ENCODE results near the gene PPIB.
A peak's percentile ranks its signal among the peaks of the same experiment; 100 is the strongest.

PPIB gene

DNA sequence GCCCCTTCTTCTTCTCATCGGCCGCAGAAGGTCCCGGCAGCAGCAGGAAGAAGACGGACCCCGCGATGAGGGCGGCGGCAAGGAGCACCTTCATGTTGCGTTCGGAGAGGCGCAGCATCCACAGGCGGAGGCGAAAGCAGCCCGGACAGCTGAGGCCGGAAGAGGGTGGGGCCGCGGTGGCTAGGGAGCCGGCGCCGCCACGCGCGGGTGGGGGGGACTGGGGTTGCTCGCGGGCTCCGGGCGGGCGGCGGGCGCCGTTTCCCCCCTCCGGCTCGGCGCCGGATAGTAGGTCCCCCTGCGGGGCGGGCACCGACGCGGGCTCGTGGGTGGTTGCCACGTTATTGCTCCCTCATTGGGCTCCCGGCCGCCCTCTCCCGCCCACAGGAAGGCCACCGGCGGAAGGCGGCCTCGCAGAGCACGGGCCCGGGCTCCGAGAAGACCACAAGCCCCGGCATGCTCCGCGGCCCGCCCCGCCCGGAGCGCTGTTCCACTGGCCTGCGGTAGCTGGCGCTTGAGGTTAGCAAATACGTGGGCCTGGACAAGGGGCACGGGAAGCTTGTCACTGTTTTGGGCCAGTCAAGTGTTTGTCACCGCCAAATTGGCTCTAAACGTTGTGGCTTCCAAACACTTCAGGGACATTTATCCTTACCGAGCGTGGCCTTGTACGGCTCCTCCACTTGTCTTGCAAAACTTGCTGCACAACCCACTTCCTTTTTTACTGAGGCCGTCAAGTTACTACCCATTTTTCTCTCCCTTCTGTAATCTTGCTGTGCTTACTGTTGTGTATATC, at the start of gene PPIB:
TSS of gene PPIB (minus strand) at position 154 of the 790 bp plus-strand sequence. CDS start at position 118, 36 bp downstream.
- peak; percentile 79 for DNase-seq

DNA sequence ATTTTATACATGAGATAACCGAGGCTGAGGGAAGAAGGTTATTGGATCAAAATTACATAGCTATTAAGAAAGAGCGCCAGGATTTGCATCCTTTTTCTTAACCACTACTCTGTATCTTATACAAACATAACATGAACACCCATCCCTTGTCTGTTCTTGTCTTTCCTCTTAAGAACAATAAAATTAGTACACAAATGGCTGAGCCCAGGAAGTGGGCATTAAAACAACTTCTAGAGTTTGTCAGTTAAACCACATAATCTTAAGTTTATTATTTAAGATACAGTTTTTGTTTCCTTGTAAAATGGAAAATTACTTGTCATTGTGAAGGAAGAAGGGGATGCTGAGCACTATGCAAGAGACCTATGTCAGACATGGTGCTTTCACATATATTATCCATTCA, 48.9 kb upstream of the PPIB start:
- no peak for DNase-seq

DNA sequence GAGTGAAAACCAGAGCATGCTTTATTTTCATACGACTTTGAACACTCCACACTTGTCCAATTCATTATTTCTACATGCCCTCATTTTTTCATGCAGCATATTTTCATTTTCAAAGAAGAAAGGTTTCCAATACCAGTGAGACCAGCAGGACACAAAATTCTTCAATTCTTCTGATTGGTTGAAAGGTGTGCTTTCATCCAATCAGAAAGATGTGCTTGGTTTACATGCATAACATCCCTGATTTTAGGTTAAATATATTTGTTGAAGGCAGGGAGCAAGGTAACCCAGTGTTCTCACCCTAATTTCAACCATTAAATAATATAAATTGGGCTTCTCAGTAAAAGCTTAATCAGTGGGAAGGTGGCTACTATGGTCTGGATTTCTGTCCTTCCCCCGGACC, 47.5 kb upstream of the PPIB start:
- DNase-seq = no peak

DNA sequence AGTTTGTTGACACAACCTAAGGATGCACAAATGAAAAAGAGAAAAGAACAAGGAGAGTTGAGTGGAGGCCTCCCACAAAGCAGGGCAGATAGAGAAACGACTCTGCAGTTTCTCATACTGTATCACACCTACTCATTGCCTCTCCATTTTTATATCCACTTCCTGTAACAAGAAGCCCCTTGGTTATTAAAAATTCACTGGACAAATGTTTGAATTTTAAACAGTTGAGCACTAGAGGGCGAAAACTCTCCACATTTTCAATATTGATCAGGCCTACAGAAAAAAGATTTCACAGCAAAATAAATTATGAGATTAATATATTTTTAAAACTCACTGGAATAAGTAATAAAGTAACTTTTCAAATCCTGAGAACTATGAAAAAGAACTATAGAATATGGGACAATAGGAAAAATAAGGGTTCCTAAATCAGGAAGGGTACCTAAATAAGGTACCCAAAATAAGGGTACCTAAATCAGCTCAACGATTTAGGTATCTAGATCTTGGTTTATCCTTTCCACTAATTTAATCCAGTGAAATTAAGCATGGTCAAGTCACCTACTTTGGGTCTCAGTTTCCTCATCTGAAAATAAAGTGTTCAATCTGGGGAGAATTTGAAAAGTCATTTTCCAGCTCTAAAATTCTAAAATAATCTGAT, 47.0 kb upstream of the PPIB start:
- DNase-seq = peak; percentile 0

GRCh38 chr15:64205202-64205601, 42.4 kb upstream of the PPIB start:
- no peak for DNase-seq

DNA sequence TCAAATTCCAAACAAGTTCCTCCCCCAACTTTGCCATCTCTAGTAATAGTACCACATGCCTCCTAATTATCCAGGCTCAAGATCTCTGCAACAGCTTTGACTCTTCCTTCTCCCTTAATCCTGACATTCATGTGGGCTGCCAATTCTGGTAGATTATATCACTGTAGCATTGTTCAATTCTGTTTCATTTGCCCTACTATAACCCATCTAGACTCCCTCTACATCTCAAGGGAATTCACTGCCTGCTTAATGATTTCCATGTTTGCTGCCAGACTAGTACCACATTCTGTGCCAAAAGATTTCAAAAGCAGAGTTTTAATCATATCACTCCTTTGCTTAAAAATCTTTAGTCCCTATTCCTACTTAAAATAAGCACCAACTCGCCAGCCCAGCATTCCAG, 34.6 kb upstream of the PPIB start:
- no peak for DNase-seq

DNA sequence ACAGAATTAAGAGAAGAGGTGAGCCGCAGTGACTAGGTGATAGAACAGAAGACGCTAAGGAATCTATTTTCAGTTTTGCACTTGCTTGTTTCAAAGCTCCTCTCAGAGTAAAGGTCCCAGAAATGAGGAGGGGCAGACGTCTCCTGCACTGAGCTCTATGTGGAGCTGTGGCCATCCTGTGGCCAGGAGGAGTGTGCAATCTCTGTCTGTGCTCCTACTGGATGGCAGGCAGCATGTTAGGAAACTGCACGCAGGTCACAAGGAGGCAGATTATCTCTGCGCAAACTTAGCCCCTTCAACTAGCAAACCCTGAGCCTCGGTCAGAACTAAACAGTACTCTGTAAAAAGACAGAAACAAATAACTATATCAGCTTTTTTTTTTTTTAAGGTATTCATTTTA, 31.1 kb upstream of the PPIB start:
- DNase-seq = no peak

DNA sequence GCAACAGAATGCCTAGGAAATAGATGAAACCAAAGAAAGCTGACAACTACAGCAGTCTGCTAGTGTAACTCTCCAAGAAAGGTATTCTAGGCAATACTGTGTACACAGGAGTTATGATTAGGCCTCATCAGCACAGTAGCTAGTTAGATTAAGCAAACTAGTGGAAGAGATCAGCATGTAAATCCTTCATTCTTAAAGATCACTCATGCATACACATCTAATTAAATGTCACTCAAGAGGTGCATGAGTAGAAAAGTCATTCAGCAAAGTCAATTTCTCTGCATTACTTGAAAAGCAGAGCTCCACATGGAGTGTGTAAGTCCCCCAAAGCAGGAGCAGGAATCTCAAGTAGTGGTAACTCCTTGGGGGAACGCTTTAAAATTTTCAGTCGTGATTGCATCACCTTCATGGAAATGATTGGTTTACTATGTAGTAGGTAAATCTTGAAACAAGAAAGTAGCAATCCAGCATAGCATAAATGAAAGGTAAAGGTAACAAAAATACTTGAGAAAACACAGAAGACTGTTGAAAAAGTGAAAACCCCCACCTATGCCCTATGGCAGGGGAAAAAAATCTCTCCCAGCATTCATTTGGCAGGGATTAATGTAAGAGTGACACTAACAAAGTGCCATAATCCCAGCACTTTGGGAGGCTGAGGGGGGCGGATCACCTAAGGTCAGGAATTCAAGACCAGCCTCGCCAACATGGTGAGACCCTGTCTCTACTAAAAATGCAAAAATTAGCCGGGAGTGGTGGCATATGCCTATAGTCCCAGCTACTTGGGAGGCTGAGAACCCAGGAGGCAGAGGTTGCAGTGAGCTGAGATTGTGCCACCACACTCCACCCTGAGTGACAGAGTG, 29.4 kb upstream of the PPIB start:
- peak; percentile 2 for DNase-seq

DNA sequence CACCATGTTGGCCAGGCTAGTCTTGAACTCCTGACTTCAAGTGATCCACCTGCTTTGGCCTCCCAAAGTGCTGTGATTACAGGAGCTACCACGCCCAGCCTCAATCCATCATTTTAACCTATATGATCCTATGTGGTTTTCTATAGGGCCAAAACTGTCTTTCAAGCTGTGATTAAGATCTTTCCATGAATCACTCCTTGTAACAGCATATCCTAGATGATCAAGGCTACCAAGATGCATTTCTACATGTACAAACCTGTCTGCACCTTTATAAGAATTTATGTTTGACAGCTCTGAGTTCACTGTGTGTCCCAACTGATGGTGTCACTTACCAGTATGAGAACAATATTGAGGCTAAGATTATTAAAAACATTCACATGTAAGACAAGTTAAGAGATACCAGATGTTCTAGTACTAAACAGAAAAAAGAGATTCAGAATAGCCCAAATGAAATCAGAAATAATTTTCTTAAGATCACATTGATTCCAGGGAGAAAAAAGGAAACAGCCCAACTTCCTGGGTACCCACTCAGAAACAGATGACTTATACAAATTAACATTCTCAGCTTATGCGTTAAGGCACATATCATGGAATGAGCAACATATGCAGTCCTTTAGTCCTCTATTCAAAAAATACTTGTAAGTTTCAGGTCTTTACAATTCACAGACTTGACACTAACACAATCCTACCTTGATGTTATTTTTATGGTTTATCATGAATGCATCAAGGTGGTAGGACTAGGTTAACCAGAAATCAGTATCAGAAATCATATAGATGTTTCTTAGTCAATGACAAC, 24.8 kb upstream of the PPIB start:
- no peak for DNase-seq

DNA sequence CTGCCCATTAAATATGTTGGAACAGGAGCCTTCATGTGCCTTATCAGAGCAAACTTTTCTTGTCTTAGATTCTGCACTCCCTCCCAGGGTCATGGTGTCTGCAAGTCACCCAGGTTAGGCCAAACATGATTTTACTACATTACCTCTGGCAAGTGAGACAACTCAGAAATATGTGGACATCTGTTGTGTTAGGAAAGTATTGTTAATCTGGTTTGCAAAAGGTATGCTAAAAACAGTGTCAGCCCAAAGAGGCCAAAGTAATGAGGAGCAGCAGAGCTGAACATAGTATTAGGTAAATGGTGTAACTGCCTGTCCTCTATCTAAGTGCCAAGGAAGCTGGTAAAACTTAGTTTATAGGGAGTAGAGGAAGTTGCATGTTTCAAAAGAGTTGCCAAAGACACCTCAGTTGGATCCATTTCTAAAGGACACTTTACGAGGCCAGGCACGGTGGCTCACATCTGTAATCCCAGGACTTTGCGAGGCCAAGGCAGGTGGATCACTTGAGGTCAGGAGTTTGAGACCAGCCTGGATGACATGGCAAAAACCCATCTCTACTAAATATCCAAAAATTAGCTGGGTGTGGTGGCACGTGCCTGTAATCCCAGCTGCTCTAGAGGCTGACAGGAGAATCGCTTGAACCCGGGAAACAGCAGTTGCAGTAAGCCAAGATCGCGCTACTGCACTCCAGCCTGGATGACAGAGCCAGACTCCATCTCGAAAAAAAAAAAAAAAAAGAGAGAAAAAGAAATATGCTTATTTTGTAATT, 22.5 kb upstream of the PPIB start:
- DNase-seq = no peak

- no peak for DNase-seq
Measured at GRCh38 chr15:64182859-64183370, 20.1 kb upstream of the PPIB start.

DNA sequence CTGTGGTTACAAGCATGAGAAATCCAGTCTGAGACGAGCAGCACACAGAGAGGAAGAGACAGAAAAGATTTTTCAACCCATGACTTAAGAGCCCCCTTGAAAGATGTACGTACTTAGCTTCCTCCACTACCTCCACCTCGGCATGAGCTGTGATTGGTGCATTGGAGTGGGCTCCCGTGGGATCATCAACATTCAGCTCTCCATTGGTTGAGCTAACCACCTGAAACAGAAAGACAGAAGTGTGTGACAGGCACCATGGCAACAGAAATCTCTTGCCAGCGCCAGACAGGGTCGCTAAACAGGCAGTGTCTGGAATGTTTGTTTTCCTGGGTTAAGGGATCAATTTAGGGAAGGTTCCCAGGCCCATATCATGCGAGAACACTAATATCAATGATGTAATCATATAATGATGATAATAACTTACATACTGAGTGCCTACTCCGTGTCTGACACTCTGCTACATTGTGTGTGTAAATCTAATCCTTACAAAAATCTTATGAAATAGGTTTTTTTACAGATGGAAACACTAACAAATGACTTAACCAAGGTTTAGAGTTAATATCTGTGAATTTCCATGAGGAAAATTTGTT, 17.5 kb upstream of the PPIB start:
- peak; percentile 60 for DNase-seq

DNA sequence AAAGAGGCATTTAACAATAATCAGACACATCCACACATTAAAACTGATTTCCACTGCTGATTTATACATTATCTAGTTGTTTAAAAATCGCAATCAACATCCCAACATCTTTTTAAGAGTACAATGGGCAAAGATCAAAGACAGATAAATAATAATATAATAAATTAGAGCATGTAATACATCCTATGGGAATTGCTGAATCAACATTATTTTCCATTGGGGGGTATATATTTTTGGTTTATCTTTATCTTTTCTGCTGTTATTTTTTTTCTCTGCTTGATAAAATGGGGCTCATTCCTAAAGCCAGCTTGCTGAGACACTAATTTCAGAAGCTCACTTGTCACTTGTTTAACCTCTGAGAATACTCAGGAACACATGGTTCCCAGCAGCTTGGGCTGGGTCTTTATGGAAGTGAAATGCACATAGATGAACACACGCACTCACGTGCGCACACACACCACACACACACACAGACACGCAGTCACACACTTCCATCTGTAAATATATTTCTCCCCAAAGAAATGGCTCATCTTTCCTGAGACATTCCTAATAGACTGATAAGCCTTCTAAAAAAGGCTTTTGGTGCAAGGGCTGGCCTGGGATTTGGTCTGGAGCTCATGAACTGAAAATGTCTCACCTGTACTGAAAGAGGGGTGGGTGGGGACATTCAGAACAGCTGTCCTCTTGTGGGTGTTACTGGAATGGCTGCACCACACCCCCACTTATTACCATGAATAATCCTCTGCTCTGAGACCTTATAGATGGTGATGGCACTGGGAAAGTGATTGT, 3.5 kb upstream of the PPIB start:
- DNase-seq = no peak

DNA sequence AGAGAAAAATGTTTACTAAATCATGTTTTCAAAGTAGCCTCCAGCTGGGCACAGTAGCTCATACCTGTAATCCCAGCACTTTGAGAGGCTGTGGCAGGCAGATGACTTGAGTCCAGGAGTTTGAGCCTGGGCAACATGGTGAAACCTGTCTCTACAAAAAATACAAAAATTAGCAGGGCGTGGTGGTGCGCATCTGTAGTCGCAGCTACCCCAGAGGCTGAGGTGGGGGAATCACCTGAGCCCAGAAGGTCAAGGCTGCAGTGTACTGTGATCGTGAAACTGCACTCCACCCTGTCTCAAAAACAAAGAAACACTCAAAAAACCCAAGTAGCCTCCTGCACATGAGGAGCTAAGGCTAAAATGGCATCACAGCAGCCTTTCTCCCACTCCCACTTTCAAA, 1.6 kb upstream of the PPIB start:
- DNase-seq = no peak

DNA sequence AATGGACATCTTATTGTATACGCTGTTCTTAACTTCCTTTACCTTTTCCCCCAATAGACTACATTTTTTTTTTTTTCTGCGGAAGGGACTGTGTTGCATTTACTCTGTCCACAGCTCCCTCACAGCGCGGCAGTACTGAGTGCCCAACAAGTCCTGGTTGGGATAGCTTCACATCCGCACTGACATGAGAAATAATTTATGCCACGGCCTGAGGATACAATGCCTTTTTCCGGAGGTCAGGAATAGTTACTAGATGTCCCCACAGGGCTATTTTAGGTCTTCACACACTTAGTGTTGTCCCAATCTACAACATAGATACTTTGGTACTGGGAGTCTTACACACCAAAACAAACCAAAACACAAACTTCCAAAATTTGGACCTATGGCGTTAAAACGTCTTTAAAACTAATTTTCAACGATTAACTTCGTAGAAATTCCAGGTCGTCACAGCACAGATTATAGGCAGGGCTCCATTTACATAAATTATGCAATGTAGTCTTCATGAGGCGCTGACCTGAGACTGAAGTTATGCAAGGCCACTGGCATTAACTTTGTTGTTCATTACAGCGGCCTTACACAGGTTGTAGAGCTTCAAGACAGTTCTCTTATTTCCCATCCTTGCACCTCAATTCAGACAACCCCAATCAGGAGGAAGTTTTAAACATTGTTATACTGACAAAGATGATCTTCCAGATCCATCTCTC, 989 bp upstream of the PPIB start:
- no peak for DNase-seq

- no peak for DNase-seq
Measured at GRCh38 chr15:64162478-64162868, 349 bp downstream of the PPIB start.

DNA sequence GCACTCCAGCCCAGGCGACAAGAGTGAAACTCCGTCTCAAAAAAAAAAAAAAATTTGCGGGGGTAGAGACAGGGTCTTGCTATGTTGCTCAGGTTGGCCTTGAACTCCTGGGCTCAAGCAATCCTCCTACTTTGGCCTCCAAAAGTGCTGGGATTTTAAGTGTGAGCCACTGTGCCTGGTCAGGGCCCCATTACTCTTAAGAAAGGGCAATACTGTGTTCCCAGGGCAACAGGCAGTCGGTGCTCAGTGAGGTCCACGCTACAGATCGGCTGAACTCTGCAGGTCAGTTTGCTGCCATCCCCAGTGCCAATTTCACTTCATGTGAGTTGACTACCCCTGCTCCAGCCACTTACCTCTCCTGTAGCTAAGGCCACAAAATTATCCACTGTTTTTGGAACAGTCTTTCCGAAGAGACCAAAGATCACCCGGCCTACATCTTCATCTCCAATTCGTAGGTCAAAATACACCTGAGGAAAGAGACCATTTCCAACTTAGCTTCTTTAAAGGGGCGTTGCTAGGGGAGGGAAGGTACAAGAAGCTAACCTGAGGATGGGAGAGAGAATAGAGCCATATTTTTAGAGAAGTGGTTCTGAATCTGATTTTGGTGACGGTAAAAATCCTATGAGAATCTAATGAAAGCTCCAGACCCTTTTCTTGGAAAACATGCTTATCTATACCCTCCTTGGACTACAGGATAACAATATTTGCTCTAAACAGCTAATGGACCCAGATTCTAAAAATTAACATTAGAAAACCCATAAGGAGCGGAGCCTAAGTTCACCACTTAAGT, 939 bp downstream of the PPIB start:
- no peak for DNase-seq

DNA sequence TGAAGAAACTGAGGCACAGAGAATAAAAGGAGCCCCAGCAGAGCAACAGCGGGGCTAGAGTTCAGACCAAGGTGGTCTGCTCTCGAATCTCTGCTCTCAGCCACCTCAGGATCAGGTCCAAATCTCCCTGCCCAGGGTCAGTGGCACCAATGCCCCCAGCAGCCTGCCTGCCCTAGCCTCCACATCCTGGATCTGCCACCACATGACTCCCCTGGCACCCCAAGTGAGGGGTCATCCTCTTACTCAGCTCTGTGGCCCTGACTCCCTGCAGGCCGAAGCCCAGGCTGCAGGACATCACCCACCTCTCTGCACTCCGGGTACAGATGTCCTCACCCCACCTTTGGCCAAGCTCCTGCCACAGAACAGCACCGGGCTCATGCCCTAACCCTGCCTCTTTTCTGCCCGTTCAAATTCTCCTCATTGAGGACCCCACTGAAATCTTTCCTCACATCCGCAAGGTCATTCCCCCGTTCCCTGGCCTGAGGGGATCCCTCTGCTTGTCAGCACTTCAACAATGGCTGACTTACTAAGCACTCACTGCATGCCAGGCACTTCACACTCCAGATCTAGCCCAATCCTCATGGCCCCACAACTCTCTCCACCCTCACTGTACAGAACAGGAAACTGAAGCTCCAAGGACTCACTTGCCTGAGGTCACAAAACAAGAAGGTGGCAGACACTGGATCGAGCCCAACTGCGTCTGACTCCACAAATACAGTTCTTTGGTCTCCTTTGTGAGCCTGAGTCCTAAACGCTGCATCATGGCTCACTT, 4.3 kb downstream of the PPIB start:
- no peak for DNase-seq
